ENCODE results near the gene KIF5C.

KIF5C gene

DNA sequence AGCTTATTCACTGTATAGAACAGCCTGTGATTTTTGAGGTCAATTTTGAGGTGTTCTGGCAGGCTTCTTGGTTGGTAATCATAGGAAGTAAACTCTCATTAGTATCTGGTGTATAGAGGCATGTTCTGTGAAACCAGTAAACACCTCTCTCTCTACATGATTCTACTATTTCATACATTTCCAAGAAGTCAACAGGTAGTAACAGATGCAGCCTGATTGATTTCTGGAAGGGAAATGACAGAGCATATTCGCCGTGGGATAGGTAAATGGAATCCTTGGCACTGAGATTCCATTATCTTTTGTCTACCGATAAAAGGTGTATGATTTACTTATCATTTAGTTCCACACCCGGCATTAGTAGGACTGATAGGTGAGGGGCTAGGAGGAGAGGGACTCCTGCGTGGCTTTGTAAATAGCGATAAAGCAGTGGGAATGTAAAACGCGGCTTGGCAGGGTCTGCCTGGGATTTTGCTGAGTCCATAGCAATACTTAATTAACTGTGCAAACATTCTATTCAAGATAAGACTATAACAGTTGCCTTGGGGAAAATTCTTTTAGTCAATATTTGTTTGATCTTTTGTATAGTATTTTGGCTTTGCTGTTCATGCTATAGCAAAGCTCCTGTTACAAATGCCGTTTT is 195.8 kb downstream of the KIF5C start:
- DNase-seq, result no peak

DNA sequence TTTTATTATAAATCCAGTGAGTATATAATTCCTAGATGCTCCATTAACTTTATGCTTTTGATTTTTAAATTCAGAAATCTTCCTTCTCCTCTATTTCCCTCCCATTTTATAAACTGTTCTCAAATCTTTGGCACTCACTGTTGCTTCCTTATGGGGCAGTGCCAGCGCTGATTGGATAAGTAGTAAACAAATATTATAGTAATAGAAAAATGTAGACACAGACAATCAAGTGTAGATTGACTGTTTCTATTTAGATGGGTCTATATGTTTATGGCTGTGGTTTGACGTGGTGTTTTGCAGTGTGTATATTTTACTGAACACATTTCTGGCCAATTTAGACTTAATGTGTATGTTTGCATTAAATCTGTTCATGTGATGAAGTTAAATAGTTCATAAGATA is 200.1 kb downstream of the KIF5C start:
- DNase-seq, result no peak

DNA sequence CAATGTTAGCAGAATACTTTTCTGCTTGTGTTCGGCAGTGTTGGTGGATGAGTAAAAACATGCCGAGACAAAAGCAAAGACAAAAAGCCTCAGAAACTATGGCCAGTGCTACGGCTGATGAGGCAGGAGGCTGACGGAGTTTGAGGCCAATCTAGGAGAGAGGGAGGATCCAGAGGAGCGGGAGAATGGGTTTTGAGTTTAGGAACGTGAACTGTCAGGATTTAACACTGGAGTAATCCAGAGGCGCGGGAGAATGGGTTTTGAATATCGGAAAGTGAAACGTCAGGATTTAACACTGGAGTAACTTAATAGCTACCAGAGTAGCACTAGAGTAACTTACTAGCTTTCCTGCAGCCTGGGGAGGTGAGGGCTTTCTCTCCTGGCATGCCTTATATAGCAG is 200.8 kb downstream of the KIF5C start:
- DNase-seq, result no peak

All from anterior cingulate cortex (tissue), 58 donors.